PC-3 (cell line): ENCODE results near the gene CREBL2. TPM values are rescaled to one million over a fixed set of nuclear protein-coding genes. Genes with fewer than 3 reads are reported as not detected.
"Not testable (repeated sequence)": the region's sequence is repeated elsewhere in the genome, so short reads cannot be mapped to it uniquely, and the experiment has no call there.

Source experiments
- ATAC-seq: fragments of 200-7000 bp; cut with Tn5 transposase; 2 replicates; pipeline ENCODE4 v1.9.1; 2020; ENCODE audit warnings: mild to moderate bottlenecking, moderate library complexity
- BruUV-seq: library from RNA; stranded (reverse); fragments of 400-500 nt; replicated peaks from 2 replicates; lab custom pipeline; 2021; lab: Mats Ljungman, UMichigan
- CTCF ChIA-PET: fragments of 300-600 bp; sonication (Branson Sonifier 250); formaldehyde crosslinking; loops from one replicate; lab custom pipeline; 2022; ENCODE audit warnings: antibody characterized with exemption; lab: Charles Lee
- POLR2A ChIA-PET: fragments of 300-600 bp; sonication (Branson Sonifier 250); formaldehyde crosslinking; loops from one replicate; lab custom pipeline; 2022; ENCODE audit warnings: antibody characterized with exemption; ENCODE audit not compliant: unreplicated experiment; lab: Charles Lee
- DNase-seq: peaks from one replicate; pipeline ENCODE4 v3.0.0-alpha.2; 2015
- H2AFZ ChIP-seq: fragments of 300-600 bp; sonication (generic); 2 replicates; pipeline ENCODE4 v1.6.0; 2016; ENCODE audit warnings: antibody characterized with exemption, low read length
- H3F3A ChIP-seq: fragments of 300-600 bp; sonication (generic); one replicate; pipeline ENCODE4 v1.6.0; 2017; ENCODE audit warnings: antibody characterized with exemption, low read length, control low read depth, mild to moderate bottlenecking; ENCODE audit not compliant: unreplicated experiment
- H3K27ac ChIP-seq: fragments of 300-600 bp; sonication (generic); 2 replicates; pipeline ENCODE4 v1.5.1; 2016; ENCODE audit warnings: mild to moderate bottlenecking, low read length
- H3K27me3 ChIP-seq: fragments of 300-600 bp; sonication (generic); 2 replicates; pipeline ENCODE4 v1.6.1; 2016; ENCODE audit warnings: low read length, mixed read lengths
- H3K36me3 ChIP-seq: fragments of 300-600 bp; sonication (generic); 2 replicates; pipeline ENCODE4 v1.6.1; 2016; ENCODE audit warnings: low read depth, mixed run types, low read length, mixed read lengths
- H3K4me1 ChIP-seq: fragments of 300-600 bp; sonication (generic); 2 replicates; pipeline ENCODE4 v1.5.1; 2016; ENCODE audit warnings: low read length; ENCODE audit not compliant: insufficient read depth
- H3K4me2 ChIP-seq: fragments of 300-600 bp; sonication (generic); 2 replicates; pipeline ENCODE4 v1.6.0; 2016; ENCODE audit warnings: low read length
- H3K4me3 ChIP-seq: fragments of 300-600 bp; sonication (generic); 2 replicates; pipeline ENCODE4 v1.5.1; 2016; ENCODE audit warnings: mild to moderate bottlenecking, low read length, mixed read lengths
- H3K79me2 ChIP-seq: fragments of 300-600 bp; sonication (generic); 2 replicates; pipeline ENCODE4 v1.6.1; 2017; ENCODE audit warnings: low read length, mixed read lengths
- H3K9ac ChIP-seq: fragments of 300-600 bp; sonication (generic); 2 replicates; pipeline ENCODE4 v1.6.0; 2016; ENCODE audit warnings: mild to moderate bottlenecking, low read length
- H3K9me2 ChIP-seq: fragments of 300-600 bp; sonication (generic); replicated peaks from 2 replicates; pipeline ENCODE4 v1.6.1; 2016; ENCODE audit warnings: mixed run types, low read length, mixed read lengths
- H3K9me3 ChIP-seq: fragments of 300-600 bp; sonication (generic); 2 replicates; pipeline ENCODE4 v1.6.1; 2016; ENCODE audit warnings: low read length, mixed read lengths
- H4K20me1 ChIP-seq: fragments of 300-600 bp; sonication (generic); 2 replicates; pipeline ENCODE4 v1.6.1; 2016; ENCODE audit warnings: low read length, mixed read lengths
- CTCF ChIP-seq: fragments of 300-600 bp; sonication (generic); conservative IDR thresholded peaks from 2 replicates; pipeline ENCODE4 v1.5.1; 2017; ENCODE audit warnings: antibody characterized with exemption, low read depth, mild to moderate bottlenecking, low read length
- EZH2 ChIP-seq: fragments of 300-600 bp; sonication (generic); IDR thresholded peaks from one replicate; pipeline ENCODE4 v1.6.1; 2017; ENCODE audit warnings: antibody characterized with exemption, mild to moderate bottlenecking, low read length; ENCODE audit not compliant: unreplicated experiment
- EZH2phosphoT487 ChIP-seq: fragments of 300-600 bp; sonication (generic); IDR thresholded peaks from 2 replicates; pipeline ENCODE4 v1.6.1; 2018; ENCODE audit warnings: mild to moderate bottlenecking, antibody characterized with exemption, low read length, borderline replicate concordance
- intact Hi-C: fragments of 100-400 bp; cut with micrococcal nuclease; formaldehyde crosslinking; loops from 2 replicates; pipeline ENCODE4 v1.9.0; 2023
- total RNA-seq: library from RNA; depleted of rRNA; stranded (reverse); fragments of >200 nt; gene quantifications from 2 replicates; pipeline ENCODE4 v1.2.3, GENCODE V29; 2014

The CREBL2 gene
- total RNA-seq, 1 experiment from 2014 or later: 14.2 TPM

GRCh38 chr12:12577786-12578185 is 33.9 kb upstream of the CREBL2 start:
- Histone ChIP-seq H3K4me1 (peaks cover 26% of the 10 kb centered on the region), H3K9me3 (no peaks in the 10 kb centered on the region), H3K4me2 (no peak overlapping the region), H4K20me1 (no peaks in the 10 kb centered on the region), H3K9me2 (no peaks in the 10 kb centered on the region), H3K27ac (peak overlapping the region; percentile 98), H3K36me3 (no peaks in the 10 kb centered on the region), H3K4me3 (no peak overlapping the region), H3K27me3 (no peaks in the 10 kb centered on the region), H3K79me2 (no peaks in the 10 kb centered on the region), H3F3A (no peaks in the 10 kb centered on the region), H2AFZ (no peak overlapping the region), H3K9ac (peak overlapping the region; percentile 78)
- TF ChIP-seq CTCF (no peak), EZH2phosphoT487 (no peak), EZH2 (no peak)
- DNase-seq (peak; percentile 67), ATAC-seq (peak; percentile 60)
- ChIA-PET POLR2A (no interaction called here), CTCF (no interaction called here)
- intact Hi-C loops: no loop called here
- no TSS peak for BruUV-seq

- H2AFZ ChIP-seq, H3K4me3 ChIP-seq, BruUV-seq, H3K79me2 ChIP-seq, H3K4me2 ChIP-seq, POLR2A ChIA-PET, H3K9me3 ChIP-seq, DNase-seq, H3K9me2 ChIP-seq, H3F3A ChIP-seq, H3K36me3 ChIP-seq, H3K27me3 ChIP-seq, intact Hi-C loops, H4K20me1 ChIP-seq, ATAC-seq: not testable (repeated sequence)
- CTCF ChIA-PET: interaction anchor here (0.5 kb wide), 1 partner anchor 77 kb away, joined by 3 read pairs; no protein-coding TSS in a partner anchor
- peak overlapping the region; percentile 100 for H3K27ac ChIP-seq
- peak overlapping the region; percentile 96; the same call in 1 of the 2 replicates for H3K9ac ChIP-seq
- H3K4me1 ChIP-seq: peaks cover 51% of the 10 kb centered on the region
These were observed 31.0 kb upstream of the CREBL2 start for GRCh38 chr12:12580716-12581115.

GRCh38 chr12:12582193-12582881 is 29.3 kb upstream of the CREBL2 start:
- ChIA-PET POLR2A (no interaction called here), CTCF (no interaction called here)
- no peaks in the 10 kb centered on the region for H3K36me3 ChIP-seq
- TF ChIP-seq CTCF: no peak
- no peaks in the 10 kb centered on the region for H3K79me2 ChIP-seq
- intact Hi-C loops: no loop called here
- H3K4me2 ChIP-seq: peak overlapping the region; percentile 63
- ATAC-seq (no peak), DNase-seq (no peak)
- H3K9me2 ChIP-seq: no peaks in the 10 kb centered on the region
- no peak overlapping the region for H3K4me3 ChIP-seq
- no peak overlapping the region for H2AFZ ChIP-seq
- no peaks in the 10 kb centered on the region for H3K9me3 ChIP-seq
- TSS peak; percentile 48 for BruUV-seq
- peaks cover 65% of the 10 kb centered on the region for H3K4me1 ChIP-seq
- peak overlapping the region; percentile 100 for H3K27ac ChIP-seq
- peak overlapping the region; percentile 96 for H3K9ac ChIP-seq
- H3K27me3 ChIP-seq: no peaks in the 10 kb centered on the region
- H4K20me1 ChIP-seq: no peaks in the 10 kb centered on the region
- H3F3A ChIP-seq: no peaks in the 10 kb centered on the region
